Lower lobe of right lung (tissue), 2 donors: Measurements from ENCODE around the gene SND1. TPM values are rescaled to one million over a fixed set of nuclear protein-coding genes. Genes with fewer than 3 reads are reported as not detected.

Experiments used
- ATAC-seq, 2 donors: fragments of 200-7000 bp; cut with Tn5 transposase; one replicate each; pipeline ENCODE4 v1.9.1; 2020 to 2022; ENCODE audit warnings: mild to moderate bottlenecking in 2 of 2, moderate library complexity in 2 of 2
- DNase-seq: peaks from one replicate; pipeline ENCODE4 v3.0.0-alpha.2; 2020
- H3K27ac ChIP-seq: fragments of 200-600 bp; one replicate; pipeline ENCODE4 v1.8.0; 2022
- H3K27me3 ChIP-seq: fragments of 200-600 bp; one replicate; pipeline ENCODE4 v1.8.0; 2022; ENCODE audit warnings: low read depth
- H3K36me3 ChIP-seq: fragments of 200-600 bp; one replicate; pipeline ENCODE4 v1.8.0; 2022; ENCODE audit warnings: mild to moderate bottlenecking
- H3K4me1 ChIP-seq: fragments of 200-600 bp; one replicate; pipeline ENCODE4 v1.8.0; 2022
- H3K4me3 ChIP-seq: fragments of 200-600 bp; one replicate; pipeline ENCODE4 v1.8.0; 2022; ENCODE audit warnings: mild to moderate bottlenecking
- H3K9me3 ChIP-seq: fragments of 200-600 bp; one replicate; pipeline ENCODE4 v1.8.0; 2022
- intact Hi-C: fragments of 100-400 bp; cut with DNase I; formaldehyde crosslinking; loops from one replicate; pipeline ENCODE4 v1.11.0; 2022
- total RNA-seq: library from RNA; stranded (reverse); fragmentation: NEBNext Ultra II Directional; extraction: Animal tissue kit (Norgen Biotek cat#: 25700); gene quantifications from one replicate; pipeline ENCODE4 v1.2.1, GENCODE V29; 2021
- TF ChIP-seq, protein P1 (sequence below): fragments of 200-600 bp; IDR thresholded peaks from one replicate; pipeline ENCODE4 v1.8.0; 2022; ENCODE audit warnings: antibody characterized with exemption, mild to moderate bottlenecking
- donor health status: DM: no; HTN: yes; CAD: no; lungs with severe emphysema.

Gene SND1
- total RNA-seq, 1 donor from 2014 or later: 142 TPM

DNA sequence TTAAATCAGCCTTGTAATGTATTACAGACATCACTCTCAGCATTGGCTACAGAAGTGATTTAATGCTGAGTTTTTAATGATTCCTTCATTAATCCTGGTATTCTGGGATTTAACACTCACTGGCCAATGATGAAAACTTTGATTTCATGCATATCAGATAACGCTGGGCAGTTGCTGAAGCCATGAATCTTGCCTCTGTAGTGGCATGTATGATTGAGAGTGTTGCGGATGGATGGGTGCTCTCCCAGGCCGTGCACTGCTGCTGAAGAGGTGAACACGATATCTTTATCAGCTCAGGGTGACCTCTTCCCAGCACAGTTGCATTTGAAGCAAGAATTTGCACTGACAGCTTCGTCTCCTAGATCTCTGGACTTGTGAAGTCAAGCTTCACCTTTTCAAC is 210.5 kb downstream of the SND1 start:
- DNase-seq: no peak
- ATAC-seq: no peak
- no peaks in the 10 kb centered on the region for H3K36me3 ChIP-seq
- no peaks in the 10 kb centered on the region for H3K9me3 ChIP-seq
- TF ChIP-seq, protein P1, sequence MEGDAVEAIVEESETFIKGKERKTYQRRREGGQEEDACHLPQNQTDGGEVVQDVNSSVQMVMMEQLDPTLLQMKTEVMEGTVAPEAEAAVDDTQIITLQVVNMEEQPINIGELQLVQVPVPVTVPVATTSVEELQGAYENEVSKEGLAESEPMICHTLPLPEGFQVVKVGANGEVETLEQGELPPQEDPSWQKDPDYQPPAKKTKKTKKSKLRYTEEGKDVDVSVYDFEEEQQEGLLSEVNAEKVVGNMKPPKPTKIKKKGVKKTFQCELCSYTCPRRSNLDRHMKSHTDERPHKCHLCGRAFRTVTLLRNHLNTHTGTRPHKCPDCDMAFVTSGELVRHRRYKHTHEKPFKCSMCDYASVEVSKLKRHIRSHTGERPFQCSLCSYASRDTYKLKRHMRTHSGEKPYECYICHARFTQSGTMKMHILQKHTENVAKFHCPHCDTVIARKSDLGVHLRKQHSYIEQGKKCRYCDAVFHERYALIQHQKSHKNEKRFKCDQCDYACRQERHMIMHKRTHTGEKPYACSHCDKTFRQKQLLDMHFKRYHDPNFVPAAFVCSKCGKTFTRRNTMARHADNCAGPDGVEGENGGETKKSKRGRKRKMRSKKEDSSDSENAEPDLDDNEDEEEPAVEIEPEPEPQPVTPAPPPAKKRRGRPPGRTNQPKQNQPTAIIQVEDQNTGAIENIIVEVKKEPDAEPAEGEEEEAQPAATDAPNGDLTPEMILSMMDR: no peak
- H3K27ac ChIP-seq: no peak overlapping the region
- H3K4me1 ChIP-seq: no peaks in the 10 kb centered on the region
- no peak overlapping the region for H3K4me3 ChIP-seq
- H3K27me3 ChIP-seq: no peaks in the 10 kb centered on the region
- intact Hi-C loops: no loop called here

DNA sequence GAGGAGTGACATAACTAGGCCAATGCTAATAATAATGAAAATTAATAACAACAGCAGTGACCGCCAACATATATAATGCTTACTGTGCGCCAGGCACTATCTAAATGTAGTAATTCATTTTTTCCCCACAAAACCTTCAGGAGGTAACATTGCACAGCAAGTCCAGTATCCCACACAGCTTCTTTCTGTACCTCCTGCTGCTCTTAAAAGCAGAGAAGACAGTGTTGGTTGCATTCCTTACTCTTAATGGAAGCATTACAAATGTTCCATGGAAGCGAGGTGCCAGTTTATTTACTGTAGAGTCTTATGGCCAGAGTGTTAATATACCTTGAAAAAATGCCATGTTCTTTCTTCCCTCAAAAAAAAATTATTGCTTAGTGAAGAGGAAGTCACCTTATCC is 211.1 kb downstream of the SND1 start:
- no peak overlapping the region for H3K4me3 ChIP-seq
- H3K9me3 ChIP-seq: no peaks in the 10 kb centered on the region
- DNase-seq: no peak
- ATAC-seq: no peak
- H3K36me3 ChIP-seq: no peaks in the 10 kb centered on the region
- TF ChIP-seq, protein P1: no peak
- intact Hi-C loops: no loop called here
- no peaks in the 10 kb centered on the region for H3K27me3 ChIP-seq
- H3K4me1 ChIP-seq: no peaks in the 10 kb centered on the region
- no peak overlapping the region for H3K27ac ChIP-seq

DNA sequence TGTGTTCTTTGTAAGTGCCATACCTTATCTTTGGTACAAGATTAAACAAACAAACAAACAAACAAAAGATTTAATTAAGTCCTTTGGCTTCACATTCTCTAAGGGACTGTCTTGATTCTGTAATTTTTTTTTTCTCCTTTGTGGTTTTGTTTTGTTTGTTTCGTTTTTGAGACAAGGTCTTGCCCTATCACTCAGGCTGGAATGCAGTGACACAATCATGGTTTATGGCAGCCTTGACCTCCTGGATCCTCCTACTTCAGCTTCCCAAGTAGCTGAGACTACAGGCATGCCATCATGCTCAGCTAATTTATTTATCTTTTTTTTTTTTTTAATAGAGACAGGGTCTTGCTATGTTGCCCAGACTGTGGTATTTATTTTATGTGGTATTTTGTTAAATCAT is 213.5 kb downstream of the SND1 start:
- TF ChIP-seq, protein P1: no peak
- no peaks in the 10 kb centered on the region for H3K36me3 ChIP-seq
- no peaks in the 10 kb centered on the region for H3K9me3 ChIP-seq
- ATAC-seq (peak; percentile 65 to 70), DNase-seq (no peak)
- H3K4me1 ChIP-seq: no peaks in the 10 kb centered on the region
- H3K27ac ChIP-seq: no peak overlapping the region
- intact Hi-C loops: no loop called here
- no peak overlapping the region for H3K4me3 ChIP-seq
- H3K27me3 ChIP-seq: no peaks in the 10 kb centered on the region

DNA sequence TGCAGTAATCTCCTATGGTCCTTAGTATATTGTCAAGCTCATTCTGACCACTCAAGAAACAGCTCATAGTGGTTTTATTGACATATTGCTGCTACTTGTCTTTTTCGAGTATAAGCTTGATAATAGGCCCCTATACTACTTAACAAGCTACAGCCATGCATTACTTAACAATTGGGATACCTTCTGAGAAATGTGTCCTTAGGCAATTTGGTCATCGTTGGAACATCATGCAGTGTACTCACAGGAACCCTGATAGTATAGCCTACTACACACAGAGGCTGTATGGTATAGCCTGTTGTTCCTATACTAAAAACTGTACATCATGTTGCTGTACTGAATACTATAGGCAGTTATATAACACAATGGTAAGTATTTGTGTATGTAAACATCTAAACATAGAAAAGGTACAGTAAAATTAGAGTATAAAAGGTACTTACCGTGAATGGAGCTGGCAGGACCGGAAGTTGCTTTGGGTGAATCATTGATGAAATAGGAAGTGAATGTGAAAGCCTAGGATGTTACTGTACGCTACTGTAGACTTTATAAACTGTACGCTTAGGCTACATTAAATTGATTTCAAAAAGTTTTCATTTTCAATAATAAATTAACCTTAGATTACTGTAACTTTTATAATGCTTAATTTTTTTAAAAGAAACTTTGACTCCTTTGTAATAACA is 218.4 kb downstream of the SND1 start:
- H3K27me3 ChIP-seq: no peaks in the 10 kb centered on the region
- H3K4me1 ChIP-seq: no peaks in the 10 kb centered on the region
- no peak overlapping the region for H3K27ac ChIP-seq
- ATAC-seq (no peak), DNase-seq (no peak)
- intact Hi-C loops: no loop called here
- H3K9me3 ChIP-seq: no peaks in the 10 kb centered on the region
- TF ChIP-seq, protein P1: no peak
- no peak overlapping the region for H3K4me3 ChIP-seq
- no peaks in the 10 kb centered on the region for H3K36me3 ChIP-seq

DNA sequence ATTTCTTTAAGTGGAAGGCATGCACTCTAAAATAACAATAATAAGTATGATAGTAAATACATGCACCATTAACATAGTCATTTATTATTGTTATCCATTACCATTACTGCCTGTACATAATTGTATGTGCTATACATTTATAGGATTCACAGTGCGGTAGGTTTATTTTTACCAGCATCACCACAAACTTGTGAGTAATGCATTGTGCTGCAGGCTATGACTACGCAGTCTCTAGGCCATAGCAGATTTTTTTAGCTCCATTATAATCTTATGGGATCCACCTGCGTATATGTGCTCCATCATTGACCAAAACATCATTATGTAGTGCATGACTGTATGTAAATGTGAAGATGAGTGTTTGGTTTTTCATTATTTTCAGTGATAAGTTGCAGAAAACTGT is 219.2 kb downstream of the SND1 start:
- Histone ChIP-seq H3K36me3 (no peaks in the 10 kb centered on the region), H3K4me1 (no peaks in the 10 kb centered on the region), H3K4me3 (no peak overlapping the region), H3K27me3 (no peaks in the 10 kb centered on the region), H3K9me3 (no peaks in the 10 kb centered on the region), H3K27ac (no peak overlapping the region)
- no peak for DNase-seq
- intact Hi-C loops: no loop called here
- TF ChIP-seq, protein P1: no peak
- no peak for ATAC-seq
